Transverse colon (tissue), 3 donors: ENCODE results near the gene SLFN12L.

ENCODE experiments used
- POLR2A ChIP-seq: fragments of 450-650 bp; IDR thresholded peaks from one replicate; pipeline ENCODE4 v1.6.1; 2016; ENCODE audit warnings: antibody characterized with exemption, mild to moderate bottlenecking, moderate library complexity
- TF ChIP-seq, protein P1 (sequence below), 5 experiments: fragments of 200-600 bp in 3 of 5; fragments of 450-650 bp in 2 of 5; sonication (generic) in 3 of 5; IDR thresholded peaks; 1 replicate in 2 of 5; 2 replicates in 3 of 5; pipeline ENCODE4 v1.5.1; 2016 to 2017; ENCODE audit warnings: antibody characterized with exemption in 5 of 5, inconsistent platforms in 3 of 5, mild to moderate bottlenecking in 2 of 5, moderate library complexity in 1 of 5

- TF ChIP-seq, protein P1, sequence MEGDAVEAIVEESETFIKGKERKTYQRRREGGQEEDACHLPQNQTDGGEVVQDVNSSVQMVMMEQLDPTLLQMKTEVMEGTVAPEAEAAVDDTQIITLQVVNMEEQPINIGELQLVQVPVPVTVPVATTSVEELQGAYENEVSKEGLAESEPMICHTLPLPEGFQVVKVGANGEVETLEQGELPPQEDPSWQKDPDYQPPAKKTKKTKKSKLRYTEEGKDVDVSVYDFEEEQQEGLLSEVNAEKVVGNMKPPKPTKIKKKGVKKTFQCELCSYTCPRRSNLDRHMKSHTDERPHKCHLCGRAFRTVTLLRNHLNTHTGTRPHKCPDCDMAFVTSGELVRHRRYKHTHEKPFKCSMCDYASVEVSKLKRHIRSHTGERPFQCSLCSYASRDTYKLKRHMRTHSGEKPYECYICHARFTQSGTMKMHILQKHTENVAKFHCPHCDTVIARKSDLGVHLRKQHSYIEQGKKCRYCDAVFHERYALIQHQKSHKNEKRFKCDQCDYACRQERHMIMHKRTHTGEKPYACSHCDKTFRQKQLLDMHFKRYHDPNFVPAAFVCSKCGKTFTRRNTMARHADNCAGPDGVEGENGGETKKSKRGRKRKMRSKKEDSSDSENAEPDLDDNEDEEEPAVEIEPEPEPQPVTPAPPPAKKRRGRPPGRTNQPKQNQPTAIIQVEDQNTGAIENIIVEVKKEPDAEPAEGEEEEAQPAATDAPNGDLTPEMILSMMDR (IDR thresholded peaks at IDR 0.05), result no peak
- no peak for TF ChIP-seq POLR2A
These were observed 22.5 kb downstream of the SLFN12L start for GRCh38 chr17:35515027-35515426.
